Endothelial cell of umbilical vein (primary cell): ENCODE data around the gene TNFRSF14. TPM values are rescaled to one million over a fixed set of nuclear protein-coding genes. Genes with fewer than 3 reads are reported as not detected.

Experiments used
- BruUV-seq: library from RNA; stranded (reverse); fragments of 400-500 nt; replicated peaks from 2 replicates; lab custom pipeline; 2021; lab: Mats Ljungman, UMichigan
- CTCF ChIA-PET: fragments of 300-600, 350-600 bp; sonication (Branson Sonifier 250); formaldehyde crosslinking; loops from one replicate; lab custom pipeline; 2021; ENCODE audit warnings: antibody characterized with exemption, inconsistent platforms; lab: Charles Lee
- POLR2A ChIA-PET: fragments of 300-600, 350-600 bp; sonication (Branson Sonifier 250); formaldehyde crosslinking; loops from one replicate; lab custom pipeline; 2021; ENCODE audit warnings: antibody characterized with exemption, inconsistent platforms; lab: Charles Lee
- DNase-seq: peaks from one replicate; pipeline ENCODE4 v3.0.0-alpha.2; 2011; ENCODE audit warnings: low read depth, low spot score
- FAIRE-seq: peaks from 2 replicates; lab custom pipeline; 2011; peaks lifted over from hg19 to GRCh38; lab: Jason Lieb, UNC
- H2AFZ ChIP-seq: 2 replicates; pipeline ENCODE4 v1.6.0; 2012; ENCODE audit warnings: low read depth, low read length, control low read depth, inconsistent platforms
- H3K27ac ChIP-seq: 2 replicates; pipeline ENCODE4 v1.5.1; 2011; ENCODE audit warnings: low read depth, mild to moderate bottlenecking, control low read depth, low read length, moderate library complexity; ENCODE audit not compliant: insufficient read depth
- H3K27me3 ChIP-seq, 2 experiments: 2 replicates each; pipeline versions ENCODE4 v1.6.0 to v1.6.1; 2011; ENCODE audit warnings: low read length in 2 of 2, mixed read lengths in 1 of 2; ENCODE audit not compliant: control insufficient read depth in 2 of 2, insufficient read depth in 2 of 2
- H3K36me3 ChIP-seq, 2 experiments: 2 replicates in 1 of 2; 3 replicates in 1 of 2; pipeline ENCODE4 v1.5.1; 2011; ENCODE audit warnings: low read length in 2 of 2, mild to moderate bottlenecking in 1 of 2, moderate library complexity in 1 of 2; ENCODE audit not compliant: control insufficient read depth in 2 of 2, insufficient read depth in 2 of 2; ENCODE audit errors: extremely low read depth in 1 of 2
- H3K4me1 ChIP-seq: 3 replicates; pipeline ENCODE4 v1.5.1; 2011; ENCODE audit warnings: mild to moderate bottlenecking, low read length; ENCODE audit not compliant: control insufficient read depth, insufficient read depth; ENCODE audit errors: extremely low read depth
- H3K4me2 ChIP-seq: 2 replicates; pipeline ENCODE4 v1.6.1; 2011; ENCODE audit warnings: low read length, control low read depth, mixed read lengths; ENCODE audit not compliant: insufficient read depth
- H3K4me3 ChIP-seq, 3 experiments: fragments of 200-600 bp in 1 of 3; sonication (generic), shearing (Covaris generic) in 1 of 3; replicated peaks in 1 of 3; 2 replicates each; pipeline ENCODE4 v1.5.1; 2011 to 2016; ENCODE audit warnings: control low read depth in 3 of 3, low read length in 3 of 3, mild to moderate bottlenecking in 2 of 3, inconsistent platforms in 1 of 3, low read depth in 1 of 3, moderate library complexity in 1 of 3; ENCODE audit not compliant: insufficient read depth in 1 of 3
- H3K79me2 ChIP-seq: 2 replicates; pipeline ENCODE4 v1.6.0; 2012; ENCODE audit warnings: low read length, inconsistent platforms; ENCODE audit not compliant: control insufficient read depth, insufficient read depth
- H3K9ac ChIP-seq: replicated peaks from 2 replicates; pipeline ENCODE3; 2011; ENCODE audit warnings: low read length, control low read depth; ENCODE audit not compliant: insufficient read depth; ENCODE audit errors: extremely low read depth
- H3K9me1 ChIP-seq: replicated peaks from 3 replicates; pipeline ENCODE4 v1.6.0; 2011; ENCODE audit warnings: mild to moderate bottlenecking, low read length; ENCODE audit not compliant: control insufficient read depth, insufficient read depth; ENCODE audit errors: extremely low read depth
- H3K9me3 ChIP-seq: replicated peaks from 2 replicates; pipeline ENCODE4 v1.5.1; 2012; ENCODE audit warnings: low read length, inconsistent platforms; ENCODE audit not compliant: control insufficient read depth, insufficient read depth
- H4K20me1 ChIP-seq: replicated peaks from 2 replicates; pipeline ENCODE3; 2011; ENCODE audit warnings: mild to moderate bottlenecking, low read length; ENCODE audit not compliant: control insufficient read depth, insufficient read depth; ENCODE audit errors: extremely low read depth
- EZH2 ChIP-seq: IDR thresholded peaks from 2 replicates; pipeline ENCODE4 v1.6.1; 2012; ENCODE audit warnings: borderline replicate concordance, low read depth, mild to moderate bottlenecking, moderate library complexity, low read length, inconsistent platforms; ENCODE audit not compliant: severe bottlenecking
- FOS ChIP-seq: IDR thresholded peaks from 2 replicates; pipeline ENCODE4 v1.6.1; 2011; ENCODE audit warnings: mild to moderate bottlenecking, low read length, moderate library complexity, borderline replicate concordance; ENCODE audit not compliant: insufficient read depth
- GATA2 ChIP-seq: IDR thresholded peaks from 2 replicates; pipeline ENCODE4 v1.7.0; 2011; ENCODE audit warnings: low read depth, mild to moderate bottlenecking, moderate library complexity, mixed read lengths, low read length; ENCODE audit not compliant: insufficient read length, insufficient read depth
- JUN ChIP-seq: IDR thresholded peaks from 2 replicates; pipeline ENCODE4 v1.6.1; 2011; ENCODE audit warnings: borderline replicate concordance, low read depth; ENCODE audit not compliant: insufficient read length, insufficient read depth
- POLR2A ChIP-seq: IDR thresholded peaks from 2 replicates; pipeline ENCODE4 v1.6.1; 2012; ENCODE audit warnings: low read depth, mild to moderate bottlenecking, control low read depth, low read length
- POLR2AphosphoS5 ChIP-seq: IDR thresholded peaks from 2 replicates; pipeline ENCODE4 v1.6.1; 2012; ENCODE audit warnings: low read depth, mild to moderate bottlenecking, control low read depth, low read length, moderate library complexity; ENCODE audit not compliant: insufficient read depth
- dilution Hi-C: fragments of 300-500 bp; cut with MboI; formaldehyde crosslinking; loops from one replicate; pipeline ENCODE4 v1.15.0; 2019; ENCODE audit warnings: low sequenced_read_pairs; ENCODE audit not compliant: extremely low pct_ligation_motif_present
- intact Hi-C: fragments of 100-400 bp; cut with micrococcal nuclease; formaldehyde crosslinking; loops from one replicate; pipeline ENCODE4 v1.10.0; 2022
- polyA plus RNA-seq, 4 experiments: library from polyadenylated mRNA; depleted of rRNA in 3 of 4; stranded (reverse) in 3 of 4; unstranded in 1 of 4; fragments of >200 nt; gene quantifications; 2 replicates each; pipeline versions ENCODE4 v1.2.1 to v1.2.3, GENCODE V29; 2011 to 2012; ENCODE audit warnings: missing spikeins in 1 of 4
- total RNA-seq: library from RNA; stranded (reverse); gene quantifications from 2 replicates; pipeline ENCODE4 v1.2.3, GENCODE V29; 2021
- TF ChIP-seq, protein P1 (sequence below), 2 donors: IDR thresholded peaks; 1 replicate in 1 of 2; 2 replicates in 1 of 2; pipeline ENCODE4 v1.5.1; 2011; ENCODE audit warnings: low read length in 2 of 2, mild to moderate bottlenecking in 2 of 2, moderate library complexity in 2 of 2, control low read depth in 1 of 2, inconsistent platforms in 1 of 2, low read depth in 1 of 2; ENCODE audit not compliant: insufficient read depth in 1 of 2; ENCODE audit errors: extremely low read depth in 1 of 2

Gene TNFRSF14
- total and polyA plus RNA-seq, 2 donors (not counting 3 experiments of a cell fraction or from before 2014, with no cell fraction given) = 40.9 to 49.4 TPM

DNA sequence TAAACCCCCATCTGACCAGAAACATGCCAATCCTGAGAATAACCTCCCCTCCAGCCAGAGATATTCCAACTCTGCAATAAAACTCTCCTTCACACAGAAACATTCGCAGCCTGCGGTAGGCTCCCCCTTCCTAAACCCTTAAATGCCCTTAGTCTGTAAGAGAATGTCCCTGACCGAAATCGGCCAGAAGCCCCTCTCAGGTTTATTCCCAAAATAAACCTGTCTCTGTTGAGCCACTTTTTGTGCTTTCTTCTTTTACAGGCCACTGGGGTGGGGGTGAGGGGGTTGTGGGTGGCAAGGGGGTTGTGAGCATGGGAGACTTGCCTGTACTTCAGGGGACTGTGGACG, 35.0 kb downstream of the TNFRSF14 start:
- ChIA-PET CTCF (no interaction called here), POLR2A (no interaction called here)
- intact Hi-C loops = no loop called here
- H2AFZ ChIP-seq = no peak overlapping the region
- H3K79me2 ChIP-seq = peaks cover 5% of the 10 kb centered on the region
- no peak overlapping the region for H3K4me3 ChIP-seq
- no peaks in the 10 kb centered on the region for H3K27me3 ChIP-seq
- TF ChIP-seq, protein P1, sequence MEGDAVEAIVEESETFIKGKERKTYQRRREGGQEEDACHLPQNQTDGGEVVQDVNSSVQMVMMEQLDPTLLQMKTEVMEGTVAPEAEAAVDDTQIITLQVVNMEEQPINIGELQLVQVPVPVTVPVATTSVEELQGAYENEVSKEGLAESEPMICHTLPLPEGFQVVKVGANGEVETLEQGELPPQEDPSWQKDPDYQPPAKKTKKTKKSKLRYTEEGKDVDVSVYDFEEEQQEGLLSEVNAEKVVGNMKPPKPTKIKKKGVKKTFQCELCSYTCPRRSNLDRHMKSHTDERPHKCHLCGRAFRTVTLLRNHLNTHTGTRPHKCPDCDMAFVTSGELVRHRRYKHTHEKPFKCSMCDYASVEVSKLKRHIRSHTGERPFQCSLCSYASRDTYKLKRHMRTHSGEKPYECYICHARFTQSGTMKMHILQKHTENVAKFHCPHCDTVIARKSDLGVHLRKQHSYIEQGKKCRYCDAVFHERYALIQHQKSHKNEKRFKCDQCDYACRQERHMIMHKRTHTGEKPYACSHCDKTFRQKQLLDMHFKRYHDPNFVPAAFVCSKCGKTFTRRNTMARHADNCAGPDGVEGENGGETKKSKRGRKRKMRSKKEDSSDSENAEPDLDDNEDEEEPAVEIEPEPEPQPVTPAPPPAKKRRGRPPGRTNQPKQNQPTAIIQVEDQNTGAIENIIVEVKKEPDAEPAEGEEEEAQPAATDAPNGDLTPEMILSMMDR (IDR thresholded peaks at IDR 0.05; ENCODE audit: extremely low read depth in 1 of 2, insufficient read depth in 1 of 2, low read depth in 1 of 2, low read length in 2 of 2) = no peak
- TF ChIP-seq POLR2AphosphoS5 (no peak), GATA2 (no peak), FOS (no peak)
- peaks cover 3% of the 10 kb centered on the region in 2 experiments for H3K36me3 ChIP-seq
- no peaks in the 10 kb centered on the region for H4K20me1 ChIP-seq
- dilution Hi-C loops = no loop called here
- no peaks in the 10 kb centered on the region for H3K9me3 ChIP-seq
- no peak overlapping the region for H3K9ac ChIP-seq
- H3K27ac ChIP-seq = no peak overlapping the region
- H3K4me1 ChIP-seq = peaks cover 8% of the 10 kb centered on the region
- no TSS peak for BruUV-seq
- no peak overlapping the region for H3K4me2 ChIP-seq
- no peak for DNase-seq
- H3K9me1 ChIP-seq = no peaks in the 10 kb centered on the region
- no peak for FAIRE-seq

DNA sequence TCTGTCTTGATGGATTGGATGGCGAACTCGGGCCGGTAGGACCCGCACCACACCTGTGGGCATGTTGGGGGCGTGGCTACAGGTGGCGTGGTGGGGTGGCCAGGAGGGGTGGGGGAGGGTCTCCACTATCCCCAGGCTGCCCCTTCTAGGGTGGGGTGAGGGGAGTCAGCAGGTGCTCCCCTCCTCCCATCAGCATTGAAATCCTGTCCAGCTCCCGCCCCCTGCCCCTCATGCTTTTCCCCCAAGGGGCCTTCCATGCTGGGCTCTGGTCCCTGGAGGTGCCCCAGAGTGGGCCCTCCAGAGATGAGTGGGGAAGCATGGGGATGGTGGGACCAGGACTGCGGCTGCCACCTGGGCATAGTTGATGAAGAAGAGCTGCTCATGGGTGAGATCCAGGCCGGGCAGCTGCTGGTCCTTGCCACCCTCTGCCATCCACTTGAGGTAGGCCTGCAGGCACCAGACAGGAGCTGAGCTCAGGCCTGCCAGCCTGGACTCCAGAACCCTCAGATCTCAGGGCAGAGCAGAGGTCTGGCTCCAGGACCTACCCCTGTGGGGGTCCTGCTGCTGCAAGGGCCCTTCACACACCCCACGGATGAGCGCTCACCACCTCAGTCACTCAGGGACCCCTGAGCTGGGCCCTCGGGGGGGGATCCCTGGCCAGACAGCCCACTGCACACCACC, 35.5 kb downstream of the TNFRSF14 start:
- intact Hi-C loops (no loop called here), dilution Hi-C loops (no loop called here)
- CTCF ChIA-PET = no interaction called here

More for the DNA sequence above, 35.5 kb downstream of the TNFRSF14 start:
- DNase-seq (no peak), FAIRE-seq (no peak)
- peaks cover 5% of the 10 kb centered on the region for H3K79me2 ChIP-seq
- BruUV-seq = no TSS peak
- TF ChIP-seq FOS = no peak
- TF ChIP-seq POLR2A = no peak
- TF ChIP-seq JUN = no peak
- TF ChIP-seq EZH2 = no peak
- TF ChIP-seq, protein P1 (IDR thresholded peaks at IDR 0.05; ENCODE audit: extremely low read depth in 1 of 2, insufficient read depth in 1 of 2, low read depth in 1 of 2, low read length in 2 of 2) = no peak
- H3K4me3 ChIP-seq = no peak overlapping the region
- no peaks in the 10 kb centered on the region for H4K20me1 ChIP-seq
- no peak overlapping the region for H2AFZ ChIP-seq
- peaks cover 8% of the 10 kb centered on the region for H3K4me1 ChIP-seq
- no peak overlapping the region for H3K27ac ChIP-seq
- H3K27me3 ChIP-seq = no peaks in the 10 kb centered on the region
- POLR2A ChIA-PET = no interaction called here
- H3K9me1 ChIP-seq = no peaks in the 10 kb centered on the region
- no peak overlapping the region for H3K9ac ChIP-seq
- no peaks in the 10 kb centered on the region for H3K9me3 ChIP-seq
- H3K36me3 ChIP-seq = peaks cover 3% of the 10 kb centered on the region in 2 experiments
- no peak overlapping the region for H3K4me2 ChIP-seq
